HG03097 (cell line): Measurements from ENCODE around the gene DENND4A.
"Not testable (repeated sequence)": the region's sequence is repeated elsewhere in the genome, so short reads cannot be mapped to it uniquely, and the experiment has no call there.

Experiments
- ATAC-seq: cut with Tn5 transposase; IDR thresholded peaks from one replicate; pipeline ENCODE4 v1.9.1; 2021; ENCODE audit not compliant: unreplicated experiment, low FRiP score

Gene DENND4A

DNA sequence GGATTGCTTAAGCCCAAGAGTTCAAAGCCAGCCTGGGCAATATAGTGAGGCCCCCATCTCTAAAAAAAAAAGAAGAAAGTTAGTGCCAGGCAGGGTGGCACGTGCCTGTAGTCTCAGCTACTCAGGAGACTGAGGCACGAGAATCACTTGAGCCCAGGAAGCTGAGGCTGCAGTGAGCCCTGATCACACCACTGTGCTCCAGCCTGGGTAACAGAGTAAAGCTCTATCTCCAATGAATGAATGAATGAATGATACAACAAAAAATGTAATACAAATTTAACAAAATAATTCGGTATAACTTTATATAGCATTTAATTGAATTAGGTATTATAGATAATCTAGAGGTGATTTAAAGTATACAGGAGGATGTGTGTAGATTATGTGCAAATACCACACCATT, 29.7 kb downstream of the DENND4A start:
- no peak for ATAC-seq

- ATAC-seq, result no peak
Measured at GRCh38 chr15:65761210-65761926, 30.7 kb downstream of the DENND4A start.

DNA sequence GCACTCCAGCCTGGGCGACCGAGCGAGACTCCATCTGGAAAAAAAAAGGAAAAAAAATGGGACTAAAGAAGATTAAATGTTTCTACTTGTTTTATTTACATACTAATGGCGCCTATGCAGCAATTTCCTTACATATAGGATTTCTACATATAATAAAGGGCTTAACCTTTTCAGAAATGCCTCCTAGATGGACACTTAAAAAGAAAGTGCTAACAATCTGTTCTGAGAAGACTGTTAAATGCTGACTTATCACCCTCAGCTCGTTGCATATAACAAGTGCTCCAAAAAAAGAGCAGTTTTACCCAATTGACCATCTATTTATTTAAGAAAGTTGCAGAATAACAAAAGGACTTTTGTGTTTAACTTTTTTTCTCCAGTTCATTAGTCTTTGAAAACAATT, 32.7 kb downstream of the DENND4A start:
- ATAC-seq, result no peak

GRCh38 chr15:65758242-65758641, 33.9 kb downstream of the DENND4A start:
- no peak for ATAC-seq

- no peak for ATAC-seq
Measured at GRCh38 chr15:65757256-65757655, 34.8 kb downstream of the DENND4A start.

GRCh38 chr15:65752151-65752700, 39.9 kb downstream of the DENND4A start:
- ATAC-seq, result no peak

DNA sequence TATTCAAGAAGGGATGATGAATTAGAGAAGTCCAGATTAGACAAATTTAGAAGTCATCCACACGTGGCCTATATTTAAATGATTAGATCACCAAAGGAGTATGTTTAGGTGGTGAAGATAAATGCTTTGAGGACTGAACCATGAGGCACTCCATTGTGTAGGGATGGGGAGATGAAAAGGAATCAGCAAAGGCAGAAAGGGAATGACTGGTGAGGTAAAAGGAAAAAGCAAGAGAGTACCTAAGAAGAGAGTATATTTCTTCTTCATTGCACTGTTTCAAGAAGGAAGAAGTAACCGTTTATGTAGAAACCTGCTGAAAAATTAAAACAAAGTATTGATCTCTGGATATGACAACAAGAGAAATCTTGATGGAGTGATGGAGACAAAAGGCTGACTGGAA, 40.7 kb downstream of the DENND4A start:
- ATAC-seq, result no peak

DNA sequence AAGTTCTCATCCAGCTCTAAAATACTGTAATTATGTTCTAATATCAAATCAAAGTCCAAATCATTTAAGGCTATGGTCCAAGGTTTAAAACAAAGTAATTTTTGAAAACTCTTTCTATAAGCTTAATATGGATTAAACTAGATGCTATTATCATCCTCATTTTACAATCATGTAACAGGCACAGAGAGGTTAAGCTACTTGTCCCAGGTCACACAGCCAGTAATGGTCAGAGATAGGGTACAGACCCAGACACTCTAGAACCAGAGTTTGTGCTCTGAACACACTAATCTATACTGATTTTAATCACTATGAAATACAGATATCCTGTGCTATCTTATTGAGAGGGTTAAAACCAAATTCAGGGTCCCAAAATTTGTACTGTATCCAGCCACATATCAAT, 44.8 kb downstream of the DENND4A start:
- ATAC-seq, result no peak

DNA sequence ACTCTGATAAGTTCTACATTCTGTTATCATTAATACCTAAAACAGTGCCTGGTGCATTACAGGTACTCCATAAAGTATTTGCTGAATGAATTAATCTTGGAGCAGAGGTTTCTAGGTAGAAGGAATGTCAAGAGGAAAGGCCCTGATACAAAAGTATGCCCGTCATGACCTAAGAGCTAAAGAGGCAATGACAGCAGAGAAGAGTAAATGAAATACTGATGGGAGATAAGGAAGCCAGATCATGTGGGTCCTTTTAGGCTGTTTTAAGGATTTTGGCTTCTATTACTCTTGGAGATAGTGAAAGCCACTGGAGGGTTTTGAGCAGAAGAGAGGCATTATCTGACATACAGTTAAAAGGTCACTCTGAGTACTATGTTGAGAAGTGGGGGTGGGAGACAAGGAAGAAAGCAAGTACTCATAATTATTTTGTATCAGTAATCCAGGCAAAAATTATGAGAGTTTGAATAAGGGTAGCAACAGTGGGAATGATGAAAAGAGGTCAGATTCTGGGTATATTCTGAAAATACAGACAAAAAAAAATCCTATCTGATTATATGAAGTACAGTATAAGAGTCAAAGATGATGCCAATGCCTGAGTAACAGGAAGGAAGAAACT, 48.3 kb downstream of the DENND4A start:
- no peak for ATAC-seq

DNA sequence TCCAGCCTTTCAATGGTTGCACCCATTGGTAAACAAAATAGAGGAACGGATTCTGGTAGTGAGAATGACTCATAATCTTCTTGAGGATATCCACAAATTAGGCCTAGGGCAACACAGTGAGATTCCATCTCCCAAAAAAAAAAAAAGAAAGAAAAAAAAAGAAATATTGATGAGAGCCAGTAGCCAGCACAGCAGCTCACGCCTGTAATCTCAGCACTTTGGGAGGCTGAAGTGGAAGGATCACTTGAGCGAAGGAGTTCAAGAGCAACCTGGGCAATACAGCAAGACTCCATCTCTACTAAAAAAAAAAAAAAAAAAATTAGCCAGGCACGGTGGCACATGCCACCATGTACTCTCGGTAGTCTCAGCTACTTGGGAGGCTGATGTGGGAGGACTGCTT, 51.9 kb downstream of the DENND4A start:
- ATAC-seq, result no peak

DNA sequence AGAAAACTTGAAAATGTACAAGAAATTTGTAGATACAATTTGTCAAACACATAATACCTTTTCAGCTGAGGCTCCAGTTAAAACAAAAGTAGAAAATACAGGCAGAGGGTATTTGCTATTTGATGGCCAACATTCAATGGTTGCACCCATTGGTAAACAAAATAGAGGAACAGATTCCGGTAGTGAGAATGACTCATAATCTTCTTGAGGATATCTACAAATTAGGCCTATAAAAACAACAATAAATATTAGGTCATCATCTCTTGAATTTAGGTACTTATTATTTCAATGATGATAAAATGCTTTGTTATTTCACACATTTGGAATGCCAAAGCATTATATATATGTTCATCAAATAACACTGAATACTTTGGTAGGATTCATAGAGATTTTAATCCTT, 53.4 kb downstream of the DENND4A start:
- ATAC-seq, result no peak

DNA sequence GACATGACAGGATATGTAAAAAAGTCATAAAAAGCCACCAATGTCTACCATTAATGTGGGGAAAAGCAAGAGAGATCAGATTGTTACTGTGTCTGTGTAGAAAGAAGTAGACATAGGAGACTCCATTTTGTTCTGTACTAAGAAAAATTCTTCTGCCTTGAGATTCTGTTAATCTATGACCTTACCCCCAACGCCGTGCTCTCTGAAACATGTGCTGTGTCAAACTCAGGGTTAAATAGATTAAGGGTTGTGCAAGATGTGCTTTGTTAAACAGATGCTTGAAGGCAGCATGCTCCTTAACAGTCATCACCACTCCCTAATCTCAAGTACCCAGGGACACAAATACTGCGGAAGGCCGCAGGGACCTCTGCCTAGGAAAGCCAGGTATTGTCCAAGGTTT, 58.5 kb downstream of the DENND4A start:
- ATAC-seq, result not testable (repeated sequence)

DNA sequence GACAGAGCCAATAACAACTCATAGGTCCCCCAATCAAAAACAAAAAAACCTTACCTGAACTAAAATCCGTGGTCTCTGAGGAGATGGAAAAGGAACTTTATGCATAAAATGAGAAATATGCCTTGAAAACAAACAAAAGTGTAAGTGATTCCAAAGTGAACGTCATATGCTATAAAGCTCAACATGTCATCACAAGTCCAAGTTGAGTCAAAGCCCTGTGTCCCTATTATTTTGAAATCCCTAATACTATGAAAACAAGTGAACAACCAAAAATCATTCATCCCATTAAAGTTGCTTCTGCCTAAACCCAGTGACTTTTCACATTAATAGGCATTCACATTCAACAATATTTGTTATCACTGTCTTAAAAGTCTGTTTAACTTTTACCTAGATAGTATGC, 59.4 kb downstream of the DENND4A start:
- ATAC-seq, result no peak

DNA sequence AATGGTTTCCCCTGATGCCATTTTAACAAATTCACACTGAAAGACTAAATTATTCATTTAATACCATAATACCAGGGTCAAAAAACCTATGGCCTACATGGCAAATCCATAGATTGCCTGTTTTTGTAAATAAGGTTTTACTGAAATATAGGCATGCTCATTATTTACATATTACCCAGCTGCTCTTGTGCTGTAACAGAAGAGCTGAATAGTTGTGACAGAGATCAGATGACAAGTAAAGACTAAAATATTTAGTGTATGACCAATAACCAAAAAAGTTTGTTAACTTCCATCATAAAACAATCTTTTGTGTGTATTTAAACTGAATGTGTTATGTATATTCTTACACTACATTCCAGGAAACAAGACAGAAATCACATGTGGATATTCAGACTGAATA, 60.2 kb downstream of the DENND4A start:
- ATAC-seq, result no peak

DNA sequence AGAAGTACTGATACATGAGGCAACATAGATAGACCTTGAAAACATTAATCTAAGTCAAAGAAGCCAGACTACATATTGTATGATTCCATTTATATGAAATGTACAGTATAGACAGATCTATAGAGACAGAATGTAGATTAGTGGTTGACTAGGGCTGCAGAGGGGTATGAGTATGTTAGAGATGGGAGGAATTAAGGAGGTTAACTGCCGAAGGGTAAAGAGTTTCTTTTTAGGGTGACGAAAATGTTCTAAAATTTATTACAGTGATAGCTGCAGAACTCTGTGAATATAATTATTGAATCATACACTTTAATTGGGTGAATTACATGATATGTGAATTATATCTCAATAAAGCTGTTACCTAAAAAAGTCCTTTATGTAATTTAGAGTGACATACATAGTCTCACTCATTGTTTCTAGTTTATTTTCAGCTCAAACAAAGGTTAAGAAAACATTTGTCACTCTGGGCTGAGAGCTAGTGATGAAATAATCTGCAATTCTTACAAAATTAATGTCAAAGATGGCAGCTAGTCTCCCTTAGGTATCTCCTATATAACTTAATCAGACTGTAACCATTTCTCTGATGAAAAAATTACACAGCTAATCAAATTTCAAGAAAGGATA, 61.4 kb downstream of the DENND4A start:
- ATAC-seq, result no peak

DNA sequence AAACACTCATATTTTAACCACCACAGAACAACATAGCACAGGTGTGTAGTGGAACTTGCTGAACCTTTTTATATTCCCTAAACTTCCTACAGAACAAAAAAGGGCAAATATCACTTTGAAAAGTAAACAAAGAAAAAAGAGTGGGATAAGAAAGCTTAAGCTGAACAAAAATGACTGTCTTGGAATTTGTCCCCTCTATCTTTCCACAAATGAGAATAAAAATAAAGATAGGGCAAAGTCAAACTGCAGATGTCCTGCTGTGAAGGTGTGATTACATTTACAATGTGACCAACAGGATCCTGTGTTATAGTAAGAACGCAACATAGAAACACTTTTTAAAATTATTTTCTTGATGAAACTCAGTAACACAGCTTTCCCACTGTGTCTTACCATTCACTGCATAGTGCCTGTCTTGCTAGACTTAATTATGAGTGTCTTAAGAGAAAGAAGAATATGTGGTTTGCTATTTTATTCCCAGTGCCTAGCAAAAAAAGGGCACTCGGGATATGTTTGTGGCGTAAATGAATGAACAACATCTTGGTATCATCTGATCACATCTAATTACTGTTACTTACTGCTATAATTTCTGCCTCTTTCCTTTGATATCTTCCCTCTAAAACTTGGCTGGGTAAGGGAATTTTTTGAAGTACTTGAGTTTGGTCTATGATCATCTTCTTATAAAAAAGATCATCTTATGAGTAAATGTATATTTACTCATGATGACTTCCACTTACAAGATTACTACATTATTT, 67.5 kb downstream of the DENND4A start:
- no peak for ATAC-seq

GRCh38 chr15:65723876-65724275, 68.2 kb downstream of the DENND4A start:
- ATAC-seq, result no peak

DNA sequence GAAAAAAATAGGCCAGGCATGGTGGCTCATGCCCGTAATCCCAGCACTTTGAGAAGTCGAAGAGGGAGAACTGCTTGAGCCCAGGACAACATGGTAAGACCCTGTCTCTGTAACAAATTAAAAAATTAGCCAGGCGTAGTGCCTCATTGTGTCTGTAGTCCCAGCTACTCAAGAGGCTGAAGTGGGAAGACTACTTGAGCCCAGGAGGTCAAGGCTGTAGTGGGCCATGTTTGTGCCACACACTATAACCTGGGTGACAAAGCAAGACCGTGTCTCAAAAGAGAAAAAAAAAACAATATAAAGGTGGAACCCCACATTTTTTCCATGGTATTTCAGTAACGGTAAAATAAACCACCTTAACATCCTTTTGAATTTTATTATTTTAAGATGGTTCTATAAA, 69.9 kb downstream of the DENND4A start:
- no peak for ATAC-seq

GRCh38 chr15:65712415-65712814, 79.7 kb downstream of the DENND4A start:
- ATAC-seq, result no peak

DNA sequence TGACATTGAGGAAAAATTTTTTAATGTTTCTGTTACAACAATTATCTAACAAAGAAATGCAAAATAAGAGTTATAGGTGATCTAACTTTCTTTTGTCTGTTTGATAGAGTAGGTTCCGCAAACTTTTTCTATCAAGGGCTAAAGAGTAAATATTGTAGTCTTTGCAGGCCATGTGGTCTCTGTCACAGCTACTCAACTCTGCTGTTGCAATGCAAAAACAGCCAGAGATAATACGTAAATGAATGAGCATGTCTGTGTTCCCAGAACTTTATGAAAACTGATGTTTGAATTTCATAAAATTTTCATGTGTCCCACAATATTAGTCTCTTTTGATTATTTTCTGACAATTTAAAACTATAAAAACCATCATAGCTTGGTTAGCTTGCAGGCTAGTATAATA, 97.0 kb downstream of the DENND4A start:
- no peak for ATAC-seq

DNA sequence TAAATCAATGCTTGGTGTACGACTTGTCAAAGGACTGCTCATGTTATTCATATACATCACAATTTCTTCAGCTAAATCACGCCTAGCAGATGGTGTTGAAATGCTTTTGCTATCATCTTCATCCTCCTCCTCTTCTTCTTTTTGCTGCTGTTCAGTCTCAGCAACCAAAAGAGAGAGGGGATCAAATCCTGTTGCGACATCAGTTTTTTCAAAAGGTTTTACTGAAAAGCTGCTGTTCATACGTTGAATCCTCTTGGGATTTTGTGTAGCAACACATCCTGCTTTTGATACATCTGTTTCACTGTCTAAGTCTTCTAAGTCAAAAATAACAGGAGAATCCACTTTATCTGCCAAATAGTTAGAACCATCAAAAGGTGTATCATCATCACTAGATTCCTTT, 101.3 kb downstream of the DENND4A start:
- ATAC-seq, result no peak
